ENCODE results near the gene KMT2E. TPM values are rescaled to one million over a fixed set of nuclear protein-coding genes. Genes with fewer than 3 reads are reported as not detected.

Gene KMT2E
- 97.0 TPM for total RNA-seq
- long read RNA-seq, partial matches to known transcripts = 15 of 70 reads
- long read RNA-seq, other reads (novel, unspliced or antisense) = 53 of 70 reads

- intact Hi-C loops (cut with DNase I) = no loop called here
- Histone ChIP-seq H3K27ac (peak within 1 kb of the TSS; percentile 100), H3K27me3 (no peaks in the 10 kb centered on the region), H3K9me3 (no peaks in the 10 kb centered on the region), H3K36me3 (no peaks in the 10 kb centered on the region), H3K4me1 (peaks cover 22% of the 10 kb centered on the region), H3K4me3 (peak within 1 kb of the TSS; percentile 89)
- TF ChIP-seq, protein P1, sequence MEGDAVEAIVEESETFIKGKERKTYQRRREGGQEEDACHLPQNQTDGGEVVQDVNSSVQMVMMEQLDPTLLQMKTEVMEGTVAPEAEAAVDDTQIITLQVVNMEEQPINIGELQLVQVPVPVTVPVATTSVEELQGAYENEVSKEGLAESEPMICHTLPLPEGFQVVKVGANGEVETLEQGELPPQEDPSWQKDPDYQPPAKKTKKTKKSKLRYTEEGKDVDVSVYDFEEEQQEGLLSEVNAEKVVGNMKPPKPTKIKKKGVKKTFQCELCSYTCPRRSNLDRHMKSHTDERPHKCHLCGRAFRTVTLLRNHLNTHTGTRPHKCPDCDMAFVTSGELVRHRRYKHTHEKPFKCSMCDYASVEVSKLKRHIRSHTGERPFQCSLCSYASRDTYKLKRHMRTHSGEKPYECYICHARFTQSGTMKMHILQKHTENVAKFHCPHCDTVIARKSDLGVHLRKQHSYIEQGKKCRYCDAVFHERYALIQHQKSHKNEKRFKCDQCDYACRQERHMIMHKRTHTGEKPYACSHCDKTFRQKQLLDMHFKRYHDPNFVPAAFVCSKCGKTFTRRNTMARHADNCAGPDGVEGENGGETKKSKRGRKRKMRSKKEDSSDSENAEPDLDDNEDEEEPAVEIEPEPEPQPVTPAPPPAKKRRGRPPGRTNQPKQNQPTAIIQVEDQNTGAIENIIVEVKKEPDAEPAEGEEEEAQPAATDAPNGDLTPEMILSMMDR (IDR thresholded peaks at IDR 0.05) = no peak
- ATAC-seq (peak; percentile 73), DNase-seq (peak; percentile 96)
These were observed at the start of gene KMT2E for GRCh38 chr7:105013816-105014692. KMT2E (plus strand) TSS chr7:105014205; CDS start chr7:105040953, 26,748 bp downstream.

- no peaks in the 10 kb centered on the region for H3K27me3 ChIP-seq
- no peak for ATAC-seq
- no peak overlapping the region for H3K27ac ChIP-seq
- H3K4me1 ChIP-seq = peaks cover 54% of the 10 kb centered on the region
- no peak overlapping the region for H3K4me3 ChIP-seq
- TF ChIP-seq, protein P1 (IDR thresholded peaks at IDR 0.05) = no peak
- intact Hi-C loops (cut with DNase I) = no loop called here
- DNase-seq = no peak
- no peaks in the 10 kb centered on the region for H3K36me3 ChIP-seq
- H3K9me3 ChIP-seq = no peaks in the 10 kb centered on the region
These were observed 49.3 kb upstream of the KMT2E start for GRCh38 chr7:104964626-104965236.

GRCh38 chr7:104966022-104966421 lies 48.0 kb upstream of the KMT2E start:
- ATAC-seq (no peak), DNase-seq (no peak)
- TF ChIP-seq, protein P1 (IDR thresholded peaks at IDR 0.05) = no peak
- Histone ChIP-seq H3K36me3 (no peaks in the 10 kb centered on the region), H3K9me3 (no peaks in the 10 kb centered on the region), H3K4me1 (peaks cover 45% of the 10 kb centered on the region), H3K27me3 (no peaks in the 10 kb centered on the region), H3K27ac (no peak overlapping the region), H3K4me3 (no peak overlapping the region)
- intact Hi-C loops (cut with DNase I) = no loop called here

- TF ChIP-seq, protein P1 (IDR thresholded peaks at IDR 0.05) = no peak
- H3K36me3 ChIP-seq = no peaks in the 10 kb centered on the region
- ATAC-seq (no peak), DNase-seq (no peak)
- no peaks in the 10 kb centered on the region for H3K9me3 ChIP-seq
- no peak overlapping the region for H3K27ac ChIP-seq
- H3K4me3 ChIP-seq = no peak overlapping the region
- H3K4me1 ChIP-seq = peaks cover 39% of the 10 kb centered on the region
- intact Hi-C loops (cut with DNase I) = no loop called here
- H3K27me3 ChIP-seq = no peaks in the 10 kb centered on the region
These were observed 46.9 kb upstream of the KMT2E start for GRCh38 chr7:104967088-104967487.

DNA sequence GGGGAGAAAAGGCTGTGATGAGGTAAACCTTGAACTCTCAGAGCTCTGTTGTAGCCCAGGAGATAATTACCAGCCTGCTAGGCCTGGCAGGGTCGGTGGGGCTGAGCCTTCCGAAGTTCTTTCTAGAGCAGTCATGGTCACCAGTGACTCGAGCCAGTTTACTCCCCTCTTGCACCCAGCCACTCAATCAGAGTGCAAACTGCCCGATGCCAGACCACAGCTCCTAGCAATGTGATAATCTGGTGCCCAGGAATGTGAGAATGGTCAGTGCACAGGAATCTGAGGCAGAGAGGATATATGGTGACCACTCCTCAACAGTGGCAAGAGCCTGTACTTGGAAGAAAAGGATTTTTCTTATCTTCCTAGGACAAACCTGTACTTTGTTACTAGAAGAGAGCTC lies 46.4 kb upstream of the KMT2E start:
- Histone ChIP-seq H3K27me3 (no peaks in the 10 kb centered on the region), H3K4me1 (peaks cover 39% of the 10 kb centered on the region), H3K27ac (peak overlapping the region; percentile 27), H3K36me3 (no peaks in the 10 kb centered on the region), H3K4me3 (no peak overlapping the region), H3K9me3 (no peaks in the 10 kb centered on the region)
- no peak for ATAC-seq
- intact Hi-C loops (cut with DNase I) = no loop called here
- TF ChIP-seq, protein P1 (IDR thresholded peaks at IDR 0.05) = no peak
- DNase-seq = no peak

Data from upper lobe of right lung (tissue), 1 donor.